H1 (cell line): ENCODE results near the gene PDGFRA. TPM values are rescaled to one million over a fixed set of nuclear protein-coding genes. Genes with fewer than 3 reads are reported as not detected.

ENCODE experiments used
- CTCF ChIA-PET: fragments of 300-600 bp; sonication (Branson Sonifier 250); formaldehyde crosslinking; loops from one replicate; lab custom pipeline; 2021; ENCODE audit not compliant: partially characterized antibody; lab: Charles Lee
- POLR2A ChIA-PET: fragments of 300-600 bp; sonication (Branson Sonifier 250); formaldehyde crosslinking; loops from one replicate; lab custom pipeline; 2021; ENCODE audit warnings: inconsistent platforms; ENCODE audit not compliant: partially characterized antibody; lab: Charles Lee
- DNase-seq, 2 experiments: peaks; one replicate each; pipeline versions ENCODE4 v3.0.0 to v3.0.0-alpha.2; 2010 to 2022; ENCODE audit warnings: low spot score in 2 of 2, low read depth in 1 of 2, mixed read lengths in 1 of 2
- FAIRE-seq: peaks from 2 replicates; lab custom pipeline; 2011; peaks lifted over from hg19 to GRCh38; lab: Jason Lieb, UNC
- H2AFZ ChIP-seq: 2 replicates; pipeline ENCODE4 v1.8.1; 2012; ENCODE audit warnings: low read length, inconsistent platforms
- H2AK5ac ChIP-seq: 2 replicates; pipeline ENCODE4 v1.6.1; 2013; ENCODE audit warnings: low read depth, low read length
- H2BK120ac ChIP-seq: replicated peaks from 2 replicates; pipeline ENCODE3; 2013; ENCODE audit warnings: low read depth, low read length, inconsistent platforms
- H2BK12ac ChIP-seq: 2 replicates; pipeline ENCODE4 v1.6.1; 2013; ENCODE audit warnings: low read depth, low read length
- H2BK15ac ChIP-seq: 2 replicates; pipeline ENCODE4 v1.6.1; 2013; ENCODE audit warnings: low read length
- H2BK20ac ChIP-seq: 2 replicates; pipeline ENCODE4 v1.6.1; 2013; ENCODE audit warnings: low read length
- H2BK5ac ChIP-seq: 2 replicates; pipeline ENCODE4 v1.6.1; 2013; ENCODE audit warnings: low read depth, low read length
- H3K14ac ChIP-seq: 2 replicates; pipeline ENCODE4 v1.6.1; 2013; ENCODE audit warnings: inconsistent platforms; ENCODE audit not compliant: insufficient read length
- H3K18ac ChIP-seq: 2 replicates; pipeline ENCODE4 v1.6.1; 2013; ENCODE audit warnings: low read length; ENCODE audit errors: extremely low read depth
- H3K23ac ChIP-seq: 2 replicates; pipeline ENCODE4 v1.6.1; 2013; ENCODE audit warnings: inconsistent platforms; ENCODE audit not compliant: insufficient read length
- H3K23me2 ChIP-seq: 2 replicates; pipeline ENCODE4 v1.6.1; 2013; ENCODE audit warnings: low read depth, low read length
- H3K27ac ChIP-seq: 2 replicates; pipeline ENCODE4 v1.6.1; 2011; ENCODE audit warnings: low read depth, low read length, inconsistent platforms
- H3K27me3 ChIP-seq, 4 experiments: replicated peaks in 1 of 4; 1 replicate in 1 of 4; 2 replicates in 3 of 4; pipeline versions ENCODE4 v1.6.1 to v1.8.1; 2011 to 2013; ENCODE audit warnings: low read length in 3 of 4, mild to moderate bottlenecking in 3 of 4, inconsistent platforms in 2 of 4, mixed read lengths in 2 of 4, moderate library complexity in 1 of 4; ENCODE audit not compliant: control insufficient read depth in 3 of 4, insufficient read depth in 3 of 4; ENCODE audit errors: extremely low read depth in 1 of 4
- H3K36me3 ChIP-seq, 4 experiments: 2 replicates each; pipeline versions ENCODE4 v1.6.1 to v1.8.1; 2011 to 2013; ENCODE audit warnings: mild to moderate bottlenecking in 4 of 4, low read length in 3 of 4, moderate library complexity in 2 of 4, control low read depth in 1 of 4, inconsistent platforms in 1 of 4; ENCODE audit not compliant: insufficient read depth in 4 of 4, control insufficient read depth in 2 of 4
- H3K4ac ChIP-seq: replicated peaks from 2 replicates; pipeline ENCODE3; 2013; ENCODE audit warnings: low read length, low read depth, mixed read lengths, inconsistent platforms; ENCODE audit not compliant: insufficient read length
- H3K4me1 ChIP-seq, 4 experiments: replicated peaks in 1 of 4; 1 replicate in 1 of 4; 2 replicates in 3 of 4; pipeline versions ENCODE4 v1.6.1 to v1.8.1; 2011 to 2013; ENCODE audit warnings: low read length in 3 of 4, inconsistent platforms in 2 of 4, mixed read lengths in 1 of 4; ENCODE audit not compliant: insufficient read depth in 4 of 4, control insufficient read depth in 3 of 4
- H3K4me2 ChIP-seq, 2 experiments: 2 replicates each; pipeline versions ENCODE4 v1.6.1 to v1.8.1; 2011 to 2013; ENCODE audit warnings: low read depth in 2 of 2, low read length in 2 of 2, control low read depth in 1 of 2, inconsistent platforms in 1 of 2, mild to moderate bottlenecking in 1 of 2; ENCODE audit not compliant: insufficient read depth in 1 of 2
- H3K4me3 ChIP-seq, 4 experiments: fragments of 200-600, 300-600 bp in 1 of 4; sonication (generic), shearing (Covaris generic), sonication (Bioruptor Twin) in 1 of 4; 2 replicates each; pipeline versions ENCODE4 v1.5.1 to v1.8.1; 2011 to 2016; ENCODE audit warnings: low read length in 4 of 4, low read depth in 3 of 4, control low read depth in 2 of 4, inconsistent platforms in 2 of 4, mild to moderate bottlenecking in 2 of 4, mixed read lengths in 1 of 4, moderate library complexity in 1 of 4; ENCODE audit not compliant: insufficient read depth in 2 of 4; ENCODE audit errors: extremely low read depth in 1 of 4
- H3K56ac ChIP-seq: replicated peaks from 2 replicates; pipeline ENCODE3; 2013; ENCODE audit warnings: low read depth, mild to moderate bottlenecking, mixed read lengths, low read length, inconsistent platforms; ENCODE audit not compliant: insufficient read length
- H3K79me1 ChIP-seq: 2 replicates; pipeline ENCODE4 v1.6.1; 2013; ENCODE audit warnings: low read depth, low read length, control low read depth
- H3K79me2 ChIP-seq, 2 experiments: 2 replicates each; pipeline versions ENCODE4 v1.6.1 to v1.8.1; 2012 to 2013; ENCODE audit warnings: low read length in 2 of 2, mild to moderate bottlenecking in 2 of 2, inconsistent platforms in 1 of 2; ENCODE audit not compliant: insufficient read depth in 2 of 2, control insufficient read depth in 1 of 2
- H3K9ac ChIP-seq, 4 experiments: replicated peaks in 1 of 4; 1 replicate in 1 of 4; 2 replicates in 3 of 4; pipeline versions ENCODE4 v1.6.1 to v1.8.1; 2011 to 2013; ENCODE audit warnings: low read depth in 3 of 4, low read length in 3 of 4, control low read depth in 2 of 4, mild to moderate bottlenecking in 2 of 4, moderate library complexity in 2 of 4, inconsistent platforms in 1 of 4; ENCODE audit errors: extremely low read depth in 1 of 4
- H3K9me3 ChIP-seq, 2 experiments: 2 replicates each; pipeline versions ENCODE4 v1.6.1 to v1.8.1; 2012 to 2013; ENCODE audit warnings: mild to moderate bottlenecking in 2 of 2, moderate library complexity in 2 of 2, control low read depth in 1 of 2, inconsistent platforms in 1 of 2, low read depth in 1 of 2, low read length in 1 of 2, mixed read lengths in 1 of 2; ENCODE audit not compliant: insufficient read depth in 2 of 2
- H4K20me1 ChIP-seq, 2 experiments: replicated peaks in 1 of 2; 2 replicates each; pipeline versions ENCODE3 to v1.8.1; 2011 to 2013; ENCODE audit warnings: inconsistent platforms in 2 of 2, low read length in 2 of 2, mild to moderate bottlenecking in 1 of 2; ENCODE audit not compliant: insufficient read depth in 2 of 2, control insufficient read depth in 1 of 2
- H4K5ac ChIP-seq: 2 replicates; pipeline ENCODE4 v1.6.1; 2013; ENCODE audit warnings: low read length, low read depth, mixed read lengths, inconsistent platforms; ENCODE audit not compliant: insufficient read length
- H4K8ac ChIP-seq: 2 replicates; pipeline ENCODE4 v1.8.0; 2013; ENCODE audit warnings: mild to moderate bottlenecking, moderate library complexity, low read length, inconsistent platforms; ENCODE audit not compliant: insufficient read depth; ENCODE audit errors: extremely low read depth
- H4K91ac ChIP-seq: replicated peaks from 2 replicates; pipeline ENCODE3; 2013; ENCODE audit warnings: low read length, mixed read lengths, inconsistent platforms; ENCODE audit not compliant: insufficient read length
- BACH1 ChIP-seq: IDR thresholded peaks from 2 replicates; pipeline ENCODE4 v1.6.1; 2012; ENCODE audit warnings: low read length, improper control_type of control experiment
- CTBP2 ChIP-seq: IDR thresholded peaks from 2 replicates; pipeline ENCODE4 v1.7.0; 2011; ENCODE audit warnings: borderline replicate concordance, mild to moderate bottlenecking, moderate library complexity, mixed read lengths, low read length; ENCODE audit not compliant: insufficient read depth, insufficient read length
- KDM5A ChIP-seq: fragments of 200-600 bp; IDR thresholded peaks from 2 replicates; pipeline ENCODE4 v1.7.1; 2012; ENCODE audit warnings: mild to moderate bottlenecking, low read length, inconsistent platforms, mixed read lengths
- NRF1 ChIP-seq: IDR thresholded peaks from 2 replicates; pipeline ENCODE4 v1.6.1; 2011; ENCODE audit warnings: mild to moderate bottlenecking, low read depth, low read length, improper control_type of control experiment
- SIN3A ChIP-seq, 2 experiments: IDR thresholded peaks in 1 of 2; conservative IDR thresholded peaks in 1 of 2; 2 replicates each; pipeline ENCODE4 v1.6.1; 2011 to 2012; ENCODE audit warnings: low read length in 2 of 2, improper control_type of control experiment in 1 of 2, low read depth in 1 of 2, mild to moderate bottlenecking in 1 of 2
- SIRT6 ChIP-seq: IDR thresholded peaks from one replicate; pipeline ENCODE4 v1.7.1; 2012; ENCODE audit warnings: low read length, inconsistent platforms
- SP2 ChIP-seq: IDR thresholded peaks from 2 replicates; pipeline ENCODE4 v1.6.1; 2012; ENCODE audit warnings: mild to moderate bottlenecking, low read length, inconsistent platforms
- TCF12 ChIP-seq: IDR thresholded peaks from 2 replicates; pipeline ENCODE4 v1.6.1; 2011; ENCODE audit warnings: low read depth, mild to moderate bottlenecking, low read length
- YY1 ChIP-seq: IDR thresholded peaks from 2 replicates; pipeline ENCODE4 v1.6.1; 2011; ENCODE audit warnings: low read depth, mild to moderate bottlenecking, low read length
- WGBS, 2 experiments: shearing (Covaris generic) in 1 of 2; methylation state at CpG; one replicate each; pipeline versions ENCODE4 v1.1.6 to v1.1.7; 2013 to 2015; ENCODE audit warnings: low lambda C conversion rate in 2 of 2, mixed read lengths in 2 of 2, inconsistent platforms in 1 of 2, low coverage in 1 of 2, missing lambda C conversion rate in 1 of 2; ENCODE audit not compliant: insufficient replicate concordance in 2 of 2, insufficient coverage in 1 of 2, insufficient read length in 1 of 2; ENCODE audit errors: extremely low coverage in 1 of 2, missing lambda C conversion rate in 1 of 2; 5-methylcytosine and 5-hydroxymethylcytosine counted together
- polyA plus RNA-seq, 7 experiments: library from polyadenylated mRNA; depleted of rRNA in 3 of 7; stranded (reverse) in 5 of 7; unstranded in 2 of 7; fragments of >200 nt in 5 of 7; fragments of 200-250 nt in 2 of 7; gene quantifications; 1 replicate in 5 of 7; 2 replicates in 1 of 7; 4 replicates in 1 of 7; pipeline versions ENCODE4 v1.2.1 to v1.2.3, GENCODE V29; 2011 to 2013; ENCODE audit warnings: missing spikeins in 2 of 7, mixed read lengths in 2 of 7
- total RNA-seq: library from RNA; stranded (reverse); fragmentation: NEBNext Ultra II Directional; extraction: Animal tissue kit (Norgen Biotek cat#: 25700); gene quantifications from 2 replicates; pipeline ENCODE4 v1.2.1, GENCODE V29; 2021

The PDGFRA gene
- total and polyA plus RNA-seq, 2 of the 8 experiments (the other 6 are each of a cell fraction or from before 2014, with no cell fraction given) = 1.4 to 3.4 TPM

DNA sequence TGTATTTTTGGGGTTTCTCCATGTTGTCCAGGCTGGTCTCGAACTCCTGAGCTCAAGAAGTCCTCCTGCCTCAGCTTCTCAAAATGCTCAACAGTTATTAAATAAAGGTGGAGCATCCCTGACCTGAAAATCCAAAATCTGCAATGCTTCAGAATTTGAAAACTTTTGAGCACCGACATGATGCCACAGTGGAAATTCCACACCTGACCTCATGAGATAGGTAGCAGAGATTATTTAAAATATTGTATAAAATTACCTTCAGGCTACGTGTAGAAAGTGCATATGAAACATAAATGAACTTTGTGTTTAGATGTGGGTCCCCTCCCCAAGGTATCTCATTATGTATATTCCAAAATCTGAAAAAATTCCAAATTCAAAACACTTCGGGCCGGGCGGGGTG is 42.7 kb upstream of the PDGFRA start:
- POLR2A ChIA-PET = no interaction called here
- no peak overlapping the region for H3K4me2 ChIP-seq
- no peaks in the 10 kb centered on the region for H3K27me3 ChIP-seq
- no peak overlapping the region for H3K9ac ChIP-seq
- H3K4ac ChIP-seq = no peak overlapping the region
- 96% methylated on average over 6 of the region's 6 CpGs; no CpG with 5 or more reads in 1 of the 2 experiments for WGBS, 2 experiments
- H3K23me2 ChIP-seq = no peaks in the 10 kb centered on the region; the same call in 1 of the 2 replicates
- no peak overlapping the region for H2BK120ac ChIP-seq
- no peak overlapping the region for H2AFZ ChIP-seq
- H4K5ac ChIP-seq = no peak overlapping the region
- H4K91ac ChIP-seq = no peak overlapping the region
- H2BK15ac ChIP-seq = no peak overlapping the region
- H3K4me1 ChIP-seq = no peaks in the 10 kb centered on the region
- H2AK5ac ChIP-seq = no peak overlapping the region
- no peak overlapping the region for H3K4me3 ChIP-seq
- H3K79me2 ChIP-seq = no peaks in the 10 kb centered on the region
- TF ChIP-seq TCF12 (no peak), NRF1 (no peak), CTBP2 (no peak), SIN3A (conservative IDR thresholded peaks at IDR 0.05 in 1 of 2, IDR thresholded peaks at IDR 0.05 in 1 of 2; ENCODE audit: low read depth in 1 of 2, low read length in 2 of 2) (no peak), SP2 (no peak), KDM5A (no peak), BACH1 (no peak), SIRT6 (no peak), YY1 (no peak)
- no peak overlapping the region for H3K23ac ChIP-seq
- no peaks in the 10 kb centered on the region for H3K36me3 ChIP-seq
- H3K9me3 ChIP-seq = no peaks in the 10 kb centered on the region
- H4K8ac ChIP-seq = no peak overlapping the region
- H2BK12ac ChIP-seq = no peak overlapping the region
- no peak overlapping the region for H3K14ac ChIP-seq
- H2BK20ac ChIP-seq = no peak overlapping the region
- no peaks in the 10 kb centered on the region for H3K79me1 ChIP-seq
- H3K18ac ChIP-seq = no peak overlapping the region
- DNase-seq (no peak), FAIRE-seq (no peak)
- H3K56ac ChIP-seq = no peak overlapping the region
- CTCF ChIA-PET = no interaction called here
- no peak overlapping the region for H2BK5ac ChIP-seq
- H3K27ac ChIP-seq = no peak overlapping the region
- H4K20me1 ChIP-seq = no peaks in the 10 kb centered on the region
